ENCODE data around the gene CAMSAP3. TPM values are rescaled to one million over a fixed set of nuclear protein-coding genes. Genes with fewer than 3 reads are reported as not detected.

The CAMSAP3 gene
- total RNA-seq, 1 experiment from 2014 or later, result 28.4 TPM

DNA sequence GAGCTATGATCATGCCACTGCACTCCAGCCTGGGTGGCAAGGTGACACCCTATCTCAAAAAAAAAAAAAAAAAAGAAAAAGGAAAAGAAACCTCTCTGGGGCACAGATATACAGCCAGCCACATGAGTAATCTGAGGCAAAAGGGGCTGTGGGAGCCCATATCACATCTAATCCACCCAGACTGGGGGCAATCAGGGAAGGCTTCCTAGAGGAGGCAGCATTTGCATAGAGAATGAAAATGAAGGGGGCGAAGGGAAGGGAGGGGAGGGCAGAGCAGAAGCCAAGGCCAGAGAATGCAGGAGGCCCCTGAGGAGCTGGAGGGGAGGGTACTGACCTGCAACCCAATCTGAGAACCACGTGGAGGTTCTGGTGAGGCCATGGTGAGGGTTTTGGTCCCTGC lies 54.5 kb downstream of the CAMSAP3 start:
- Histone ChIP-seq H3K23me2 (ENCODE audit: insufficient read length, low read depth, low read length, poor library complexity, severe bottlenecking) (no peaks in the 10 kb centered on the region), H2BK20ac (ENCODE audit: low read depth, low read length, poor library complexity, severe bottlenecking) (no peak overlapping the region), H3K14ac (ENCODE audit: insufficient read depth, low read length) (no peak overlapping the region), H3K56ac (ENCODE audit: insufficient read length, low read depth, low read length) (no peak overlapping the region), H3K23ac (ENCODE audit: insufficient read length, low read depth, low read length) (no peak overlapping the region), H4K91ac (ENCODE audit: insufficient read length, low read depth, low read length) (no peak overlapping the region), H3K4me1 (ENCODE audit: insufficient read depth, low read length) (no peaks in the 10 kb centered on the region), H3K27me3 (ENCODE audit: insufficient read depth, low read length) (peaks cover 4% of the 10 kb centered on the region; the same call in 1 of the 2 replicates), H4K5ac (ENCODE audit: insufficient read length, low read depth, low read length) (no peak overlapping the region), H2AK5ac (ENCODE audit: insufficient read length, low read length) (no peak overlapping the region), H2BK12ac (ENCODE audit: insufficient read length, low read depth, low read length) (no peak overlapping the region), H3K9ac (ENCODE audit: extremely low read depth, insufficient read length, low read length) (no peak overlapping the region), H3K27ac (ENCODE audit: insufficient read length, low read depth, low read length) (no peak overlapping the region), H3T11ph (ENCODE audit: low read length) (no peak overlapping the region), H3K4ac (ENCODE audit: low read depth, low read length) (no peak overlapping the region), H3K4me2 (ENCODE audit: insufficient read depth, insufficient read length, low read length) (no peak overlapping the region), H2BK15ac (ENCODE audit: low read depth, low read length) (no peak overlapping the region), H4K20me1 (ENCODE audit: control insufficient read depth, insufficient read depth, insufficient read length) (no peaks in the 10 kb centered on the region), H4K8ac (replicated peaks; ENCODE audit: insufficient read length, low read depth, low read length) (no peak overlapping the region), H2BK120ac (ENCODE audit: low read depth, low read length, poor library complexity, severe bottlenecking) (no peak overlapping the region), H2BK5ac (ENCODE audit: insufficient read length, low read length) (no peak overlapping the region), H3K79me1 (ENCODE audit: insufficient read depth, low read depth, low read length, poor library complexity, severe bottlenecking) (no peaks in the 10 kb centered on the region), H3K9me3 (ENCODE audit: control insufficient read depth, low read depth, low read length) (no peaks in the 10 kb centered on the region), H3K18ac (ENCODE audit: insufficient read length, low read depth, low read length) (no peak overlapping the region), H2AFZ (ENCODE audit: low read length) (no peak overlapping the region), H3K79me2 (ENCODE audit: insufficient read depth, low read length) (no peaks in the 10 kb centered on the region)
- Mint-ChIP-seq H3K27me3 (ENCODE audit: low read depth) (peaks cover 55% of the 10 kb centered on the region), H3K36me3 (ENCODE audit: insufficient read depth in 1 of 3, low read depth in 3 of 3) (no peaks in the 10 kb centered on the region; a peak in 1 of 7 replicates), H3K27ac (no peak overlapping the region), H3K4me1 (peaks cover 3 to 4% of the 10 kb centered on the region in 2 experiments), H3K4me3 (no peak overlapping the region), H3K9me3 (peaks cover 0 to 3% of the 10 kb centered on the region in 2 experiments; a peak in 3 of 5 replicates)
- whole genome bisulfite sequencing (ENCODE audit: extremely low coverage, insufficient read length, low lambda C conversion rate), result no CpG with 5 or more reads among the region's 2 CpGs
- TF ChIP-seq, protein P1, sequence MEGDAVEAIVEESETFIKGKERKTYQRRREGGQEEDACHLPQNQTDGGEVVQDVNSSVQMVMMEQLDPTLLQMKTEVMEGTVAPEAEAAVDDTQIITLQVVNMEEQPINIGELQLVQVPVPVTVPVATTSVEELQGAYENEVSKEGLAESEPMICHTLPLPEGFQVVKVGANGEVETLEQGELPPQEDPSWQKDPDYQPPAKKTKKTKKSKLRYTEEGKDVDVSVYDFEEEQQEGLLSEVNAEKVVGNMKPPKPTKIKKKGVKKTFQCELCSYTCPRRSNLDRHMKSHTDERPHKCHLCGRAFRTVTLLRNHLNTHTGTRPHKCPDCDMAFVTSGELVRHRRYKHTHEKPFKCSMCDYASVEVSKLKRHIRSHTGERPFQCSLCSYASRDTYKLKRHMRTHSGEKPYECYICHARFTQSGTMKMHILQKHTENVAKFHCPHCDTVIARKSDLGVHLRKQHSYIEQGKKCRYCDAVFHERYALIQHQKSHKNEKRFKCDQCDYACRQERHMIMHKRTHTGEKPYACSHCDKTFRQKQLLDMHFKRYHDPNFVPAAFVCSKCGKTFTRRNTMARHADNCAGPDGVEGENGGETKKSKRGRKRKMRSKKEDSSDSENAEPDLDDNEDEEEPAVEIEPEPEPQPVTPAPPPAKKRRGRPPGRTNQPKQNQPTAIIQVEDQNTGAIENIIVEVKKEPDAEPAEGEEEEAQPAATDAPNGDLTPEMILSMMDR (conservative IDR thresholded peaks at IDR 0.05), result no peak
- DNase-seq, result no peak

Measured in H9 (cell line).